Measurements from ENCODE around the gene TMEM121B. TPM values are rescaled to one million over a fixed set of nuclear protein-coding genes. Genes with fewer than 3 reads are reported as not detected.

The TMEM121B gene
- total RNA-seq, 1 donor from 2014 or later = 0.48 TPM

GRCh38 chr22:17097701-17098100 is 23.5 kb downstream of the TMEM121B start:
- no peak overlapping the region for H3K27ac Mint-ChIP-seq (ENCODE audit: unreplicated experiment)
- H3K4me1 Mint-ChIP-seq (ENCODE audit: unreplicated experiment) = no peaks in the 10 kb centered on the region
- TF ChIP-seq, protein P1, sequence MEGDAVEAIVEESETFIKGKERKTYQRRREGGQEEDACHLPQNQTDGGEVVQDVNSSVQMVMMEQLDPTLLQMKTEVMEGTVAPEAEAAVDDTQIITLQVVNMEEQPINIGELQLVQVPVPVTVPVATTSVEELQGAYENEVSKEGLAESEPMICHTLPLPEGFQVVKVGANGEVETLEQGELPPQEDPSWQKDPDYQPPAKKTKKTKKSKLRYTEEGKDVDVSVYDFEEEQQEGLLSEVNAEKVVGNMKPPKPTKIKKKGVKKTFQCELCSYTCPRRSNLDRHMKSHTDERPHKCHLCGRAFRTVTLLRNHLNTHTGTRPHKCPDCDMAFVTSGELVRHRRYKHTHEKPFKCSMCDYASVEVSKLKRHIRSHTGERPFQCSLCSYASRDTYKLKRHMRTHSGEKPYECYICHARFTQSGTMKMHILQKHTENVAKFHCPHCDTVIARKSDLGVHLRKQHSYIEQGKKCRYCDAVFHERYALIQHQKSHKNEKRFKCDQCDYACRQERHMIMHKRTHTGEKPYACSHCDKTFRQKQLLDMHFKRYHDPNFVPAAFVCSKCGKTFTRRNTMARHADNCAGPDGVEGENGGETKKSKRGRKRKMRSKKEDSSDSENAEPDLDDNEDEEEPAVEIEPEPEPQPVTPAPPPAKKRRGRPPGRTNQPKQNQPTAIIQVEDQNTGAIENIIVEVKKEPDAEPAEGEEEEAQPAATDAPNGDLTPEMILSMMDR (IDR thresholded peaks at IDR 0.05) = no peak

DNA sequence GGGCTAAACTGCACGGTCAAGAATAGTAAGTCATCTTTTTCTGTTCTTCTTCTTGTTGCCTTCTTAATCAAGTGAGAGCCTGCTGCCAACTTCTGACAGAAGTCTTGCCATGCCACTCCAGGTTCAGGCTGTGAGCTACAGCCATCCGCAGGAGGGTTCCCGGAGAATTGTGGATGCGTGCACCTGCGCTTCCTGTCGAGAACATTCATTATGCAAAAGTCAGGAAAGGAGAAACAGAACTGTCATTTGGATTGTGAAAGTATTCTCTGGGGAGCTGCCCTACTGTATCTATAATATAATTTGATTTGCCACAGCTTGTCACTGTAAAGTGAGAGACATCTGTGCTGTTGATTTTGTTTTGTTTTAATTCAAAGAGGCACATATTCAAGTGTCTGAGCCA is 24.1 kb downstream of the TMEM121B start:
- TF ChIP-seq, protein P1 (IDR thresholded peaks at IDR 0.05) = no peak
- DNase-seq (ENCODE audit: extremely low spot score, unreplicated experiment) = no peak
- Mint-ChIP-seq H3K36me3 (ENCODE audit: unreplicated experiment) (peaks cover 21% of the 10 kb centered on the region), H3K4me3 (ENCODE audit: unreplicated experiment) (no peak overlapping the region), H3K4me1 (ENCODE audit: unreplicated experiment) (no peaks in the 10 kb centered on the region), H3K27me3 (ENCODE audit: unreplicated experiment) (no peaks in the 10 kb centered on the region), H3K27ac (ENCODE audit: unreplicated experiment) (no peak overlapping the region), H3K9me3 (ENCODE audit: unreplicated experiment) (no peaks in the 10 kb centered on the region)

More at GRCh38 chr22:17097701-17098100, 23.5 kb downstream of the TMEM121B start:
- H3K27me3 Mint-ChIP-seq (ENCODE audit: unreplicated experiment) = no peaks in the 10 kb centered on the region
- no peak overlapping the region for H3K4me3 Mint-ChIP-seq (ENCODE audit: unreplicated experiment)
- H3K36me3 Mint-ChIP-seq (ENCODE audit: unreplicated experiment) = peaks cover 25% of the 10 kb centered on the region
- DNase-seq (ENCODE audit: extremely low spot score, unreplicated experiment) = no peak
- H3K9me3 Mint-ChIP-seq (ENCODE audit: unreplicated experiment) = no peaks in the 10 kb centered on the region

GRCh38 chr22:17096071-17096470 is 25.1 kb downstream of the TMEM121B start:
- Mint-ChIP-seq H3K4me3 (ENCODE audit: unreplicated experiment) (no peak overlapping the region), H3K36me3 (ENCODE audit: unreplicated experiment) (peaks cover 13% of the 10 kb centered on the region), H3K27ac (ENCODE audit: unreplicated experiment) (no peak overlapping the region), H3K4me1 (ENCODE audit: unreplicated experiment) (no peaks in the 10 kb centered on the region), H3K27me3 (ENCODE audit: unreplicated experiment) (no peaks in the 10 kb centered on the region), H3K9me3 (ENCODE audit: unreplicated experiment) (no peaks in the 10 kb centered on the region)
- TF ChIP-seq, protein P1 (IDR thresholded peaks at IDR 0.05) = no peak
- no peak for DNase-seq (ENCODE audit: extremely low spot score, unreplicated experiment)

DNA sequence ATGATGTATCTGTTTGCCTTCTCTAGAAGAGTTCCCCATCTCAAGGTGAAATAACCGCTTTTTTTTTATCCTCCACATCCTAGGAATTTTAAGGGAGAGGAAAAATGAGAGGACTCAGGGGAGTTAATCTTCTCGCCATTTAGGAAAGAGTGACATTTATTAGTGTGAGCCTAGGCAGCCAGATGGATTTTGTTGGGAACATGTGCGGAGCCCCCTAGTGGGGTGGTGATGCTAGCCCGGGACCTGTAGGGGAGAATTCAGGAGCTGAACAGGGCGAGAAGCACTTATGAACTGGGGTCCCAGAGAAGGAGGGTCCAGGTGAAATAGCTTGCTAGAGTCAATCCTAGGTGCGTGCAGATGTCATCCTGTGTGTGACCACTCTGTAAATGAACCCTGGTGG is 25.6 kb downstream of the TMEM121B start:
- Mint-ChIP-seq H3K4me3 (ENCODE audit: unreplicated experiment) (no peak overlapping the region), H3K9me3 (ENCODE audit: unreplicated experiment) (no peaks in the 10 kb centered on the region)

DNA sequence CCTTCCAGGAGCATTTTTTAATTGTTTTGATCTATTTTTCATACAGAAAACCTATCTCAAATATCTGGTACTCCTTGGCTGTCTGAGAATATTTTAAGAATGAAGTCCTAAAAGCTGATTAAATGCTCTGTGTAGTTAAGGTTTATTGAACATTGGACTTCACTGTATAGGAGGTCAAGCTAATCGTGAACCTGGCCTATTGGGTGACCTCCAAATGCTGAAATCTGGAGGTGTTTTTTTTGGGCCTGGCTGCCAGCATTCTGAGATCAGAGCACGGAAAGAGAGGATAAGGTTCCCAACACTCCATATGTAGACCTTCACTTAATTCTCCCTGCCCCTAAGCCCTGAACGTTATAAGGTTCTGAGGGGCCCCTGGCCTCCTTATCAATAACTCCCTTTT is 28.1 kb downstream of the TMEM121B start:
- Mint-ChIP-seq H3K4me3 (ENCODE audit: unreplicated experiment) (no peak overlapping the region), H3K27me3 (ENCODE audit: unreplicated experiment) (no peaks in the 10 kb centered on the region), H3K27ac (ENCODE audit: unreplicated experiment) (no peak overlapping the region), H3K4me1 (ENCODE audit: unreplicated experiment) (no peaks in the 10 kb centered on the region), H3K36me3 (ENCODE audit: unreplicated experiment) (no peaks in the 10 kb centered on the region), H3K9me3 (ENCODE audit: unreplicated experiment) (no peaks in the 10 kb centered on the region)
- TF ChIP-seq, protein P1 (IDR thresholded peaks at IDR 0.05) = no peak
- no peak for DNase-seq (ENCODE audit: extremely low spot score, unreplicated experiment)

More for the DNA sequence above, 25.6 kb downstream of the TMEM121B start:
- H3K27ac Mint-ChIP-seq (ENCODE audit: unreplicated experiment) = no peak overlapping the region
- no peak for DNase-seq (ENCODE audit: extremely low spot score, unreplicated experiment)
- TF ChIP-seq, protein P1 (IDR thresholded peaks at IDR 0.05) = no peak
- H3K36me3 Mint-ChIP-seq (ENCODE audit: unreplicated experiment) = peaks cover 10% of the 10 kb centered on the region
- no peaks in the 10 kb centered on the region for H3K27me3 Mint-ChIP-seq (ENCODE audit: unreplicated experiment)
- H3K4me1 Mint-ChIP-seq (ENCODE audit: unreplicated experiment) = no peaks in the 10 kb centered on the region
